CD14-positive monocyte (primary cell): ENCODE measurements around the gene TTC28. TPM values are rescaled to one million over a fixed set of nuclear protein-coding genes. Genes with fewer than 3 reads are reported as not detected.

ENCODE experiments used
- DNase-seq, 3 donors: peaks; one replicate each; pipeline ENCODE4 v3.0.0-alpha.2; 2011 to 2022
- H2AFZ ChIP-seq: 2 replicates; pipeline ENCODE4 v1.6.0; 2012; ENCODE audit warnings: mild to moderate bottlenecking, low read depth, low read length, inconsistent platforms; ENCODE audit not compliant: insufficient read depth, poor library complexity, severe bottlenecking
- H3K27ac ChIP-seq, 2 donors: 1 replicate in 1 of 2; 2 replicates in 1 of 2; pipeline ENCODE4 v1.5.1; 2012 to 2013; ENCODE audit warnings: low read length in 2 of 2, control low read depth in 1 of 2, inconsistent platforms in 1 of 2, low read depth in 1 of 2, mild to moderate bottlenecking in 1 of 2
- H3K27me3 ChIP-seq, 2 donors: one replicate each; pipeline versions ENCODE4 v1.6.0 to v1.6.1; 2011 to 2013; ENCODE audit warnings: low read length in 2 of 2; ENCODE audit not compliant: control insufficient read depth in 2 of 2, insufficient read depth in 2 of 2
- H3K36me3 ChIP-seq, 2 donors: replicated peaks in 1 of 2; 1 replicate in 1 of 2; 2 replicates in 1 of 2; pipeline versions ENCODE4 v1.5.1 to v1.6.1; 2012 to 2013; ENCODE audit warnings: low read length in 2 of 2, control low read depth in 1 of 2, inconsistent platforms in 1 of 2, mild to moderate bottlenecking in 1 of 2; ENCODE audit not compliant: insufficient read depth in 2 of 2, control insufficient read depth in 1 of 2
- H3K4me1 ChIP-seq, 2 donors: 1 replicate in 1 of 2; 2 replicates in 1 of 2; pipeline versions ENCODE4 v1.5.1 to v1.6.1; 2012 to 2013; ENCODE audit warnings: low read length in 2 of 2, control low read depth in 1 of 2, inconsistent platforms in 1 of 2, mild to moderate bottlenecking in 1 of 2, moderate library complexity in 1 of 2; ENCODE audit not compliant: insufficient read depth in 2 of 2, control insufficient read depth in 1 of 2
- H3K4me2 ChIP-seq: replicated peaks from 2 replicates; pipeline ENCODE3; 2012; ENCODE audit warnings: low read length, moderate library complexity, mild to moderate bottlenecking; ENCODE audit not compliant: poor library complexity, severe bottlenecking; ENCODE audit errors: extremely low read depth
- H3K4me3 ChIP-seq, 3 experiments: fragments of 200-600 bp in 1 of 3; sonication (generic) in 1 of 3; replicated peaks in 1 of 3; 1 replicate in 2 of 3; 2 replicates in 1 of 3; pipeline ENCODE4 v1.5.1; 2011 to 2013; ENCODE audit warnings: low read length in 3 of 3, mild to moderate bottlenecking in 3 of 3, control low read depth in 2 of 3, low read depth in 2 of 3, inconsistent platforms in 1 of 3, moderate library complexity in 1 of 3
- H3K79me2 ChIP-seq: 2 replicates; pipeline ENCODE4 v1.6.0; 2012; ENCODE audit warnings: mild to moderate bottlenecking, control low read depth, inconsistent platforms, low read length, moderate library complexity; ENCODE audit not compliant: insufficient read depth
- H3K9ac ChIP-seq: 2 replicates; pipeline ENCODE4 v1.6.0; 2017; ENCODE audit warnings: low read length, mild to moderate bottlenecking; ENCODE audit not compliant: insufficient read depth, poor library complexity, severe bottlenecking
- H3K9me3 ChIP-seq, 2 donors: replicated peaks in 1 of 2; 1 replicate in 1 of 2; 2 replicates in 1 of 2; pipeline versions ENCODE4 v1.5.1 to v1.6.1; 2012 to 2013; ENCODE audit warnings: low read length in 2 of 2, control low read depth in 1 of 2; ENCODE audit not compliant: control insufficient read depth in 1 of 2, insufficient read depth in 1 of 2
- H4K20me1 ChIP-seq: 2 replicates; pipeline ENCODE4 v1.6.0; 2012; ENCODE audit warnings: mild to moderate bottlenecking, low read length, control low read depth, moderate library complexity; ENCODE audit not compliant: insufficient read depth
- H3K27ac Mint-ChIP-seq, 7 donors: one replicate each; pipeline ENCODE4 v1.8.0; 2020; ENCODE audit warnings: mild to moderate bottlenecking in 7 of 7, mixed read lengths in 7 of 7, moderate library complexity in 6 of 7, inconsistent platforms in 2 of 7
- H3K27me3 Mint-ChIP-seq, 3 donors: one replicate each; pipeline ENCODE4 v1.8.0; 2021 to 2022; ENCODE audit warnings: low read depth in 3 of 3, mild to moderate bottlenecking in 3 of 3, mixed read lengths in 3 of 3, moderate library complexity in 3 of 3, inconsistent platforms in 1 of 3
- H3K36me3 Mint-ChIP-seq, 2 donors: one replicate each; pipeline ENCODE4 v1.8.0; 2020; ENCODE audit warnings: mixed read lengths in 2 of 2, inconsistent platforms in 1 of 2, mild to moderate bottlenecking in 1 of 2
- H3K4me1 Mint-ChIP-seq: one replicate; pipeline ENCODE4 v1.8.0; 2020; ENCODE audit warnings: mild to moderate bottlenecking, mixed read lengths
- H3K4me3 Mint-ChIP-seq, 2 donors: one replicate each; pipeline ENCODE4 v1.8.0; 2020; ENCODE audit warnings: mild to moderate bottlenecking in 2 of 2, mixed read lengths in 2 of 2, moderate library complexity in 1 of 2
- H3K9me3 Mint-ChIP-seq, 7 donors: one replicate each; pipeline ENCODE4 v1.8.0; 2020 to 2022; ENCODE audit warnings: mixed read lengths in 7 of 7, mild to moderate bottlenecking in 6 of 7, moderate library complexity in 6 of 7, inconsistent platforms in 2 of 7
- CTCF ChIP-seq: fragments of 200-600 bp; IDR thresholded peaks from one replicate; pipeline ENCODE4 v1.8.0; 2022; ENCODE audit warnings: antibody characterized with exemption, mild to moderate bottlenecking
- WGBS: methylation state at CpG from one replicate; pipeline ENCODE4 v1.1.5; 2013; ENCODE audit warnings: missing lambda C conversion rate; ENCODE audit not compliant: insufficient coverage; 5-methylcytosine and 5-hydroxymethylcytosine counted together
- intact Hi-C, 2 donors: fragments of 100-400 bp; cut with micrococcal nuclease; formaldehyde crosslinking; loops; one replicate each; pipeline versions ENCODE4 v1.15.0 to v1.15.1; 2023
- polyA plus RNA-seq, 3 donors: library from polyadenylated mRNA; depleted of rRNA in 1 of 3; unstranded in 2 of 3; stranded (reverse) in 1 of 3; fragments of 300-500 nt in 2 of 3; fragments of >200 nt in 1 of 3; fragmentation: Illumina TruSeq in 2 of 3; gene quantifications; 1 replicate in 2 of 3; 2 replicates in 1 of 3; pipeline ENCODE4 v1.2.3, GENCODE V29; 2012 to 2021

The TTC28 gene
- polyA plus RNA-seq, 3 donors: 0.24 to 0.61 TPM; not detected in 1

GRCh38 chr22:28068826-28069225, 610.8 kb downstream of the TTC28 start:
- H3K4me2 ChIP-seq: no peak overlapping the region
- Mint-ChIP-seq H3K27ac (no peak overlapping the region), H3K36me3 (no peaks in the 10 kb centered on the region), H3K27me3 (peaks cover 0 to 2% (median 0%) of the 10 kb centered on the region in 3 donors), H3K9me3 (peaks cover 0 to 1% (median 0%) of the 10 kb centered on the region in 7 donors), H3K4me1 (no peaks in the 10 kb centered on the region), H3K4me3 (no peak overlapping the region)
- WGBS: no CpG with 5 or more reads among the region's 2 CpGs
- no peaks in the 10 kb centered on the region for H3K79me2 ChIP-seq
- no peak for DNase-seq
- H3K4me1 ChIP-seq: no peaks in the 10 kb centered on the region
- intact Hi-C loops: no loop called here
- no peaks in the 10 kb centered on the region for H3K27me3 ChIP-seq
- H4K20me1 ChIP-seq: no peaks in the 10 kb centered on the region
- no peak overlapping the region for H3K27ac ChIP-seq
- H3K4me3 ChIP-seq: no peak overlapping the region
- no peak overlapping the region for H3K9ac ChIP-seq
- H3K9me3 ChIP-seq: no peaks in the 10 kb centered on the region
- H3K36me3 ChIP-seq: no peaks in the 10 kb centered on the region
- H2AFZ ChIP-seq: no peak overlapping the region
- no peak for TF ChIP-seq CTCF

- no peak overlapping the region for H3K27ac Mint-ChIP-seq
Observed at GRCh38 chr22:28064920-28065319, 614.7 kb downstream of the TTC28 start.

More at GRCh38 chr22:28064920-28065319, 614.7 kb downstream of the TTC28 start:
- TF ChIP-seq CTCF: no peak
- H3K4me1 ChIP-seq: no peaks in the 10 kb centered on the region
- no peak overlapping the region for H3K4me3 ChIP-seq
- intact Hi-C loops: no loop called here
- H4K20me1 ChIP-seq: no peaks in the 10 kb centered on the region
- no peak for DNase-seq
- H3K36me3 ChIP-seq: no peaks in the 10 kb centered on the region
- peaks cover 2 to 14% (median 11%) of the 10 kb centered on the region in 7 donors for H3K9me3 Mint-ChIP-seq
- H2AFZ ChIP-seq: no peak overlapping the region
- H3K79me2 ChIP-seq: no peaks in the 10 kb centered on the region
- WGBS: no CpG with 5 or more reads among the region's 2 CpGs
- no peaks in the 10 kb centered on the region for H3K4me1 Mint-ChIP-seq
- H3K27me3 Mint-ChIP-seq: peaks cover 0 to 5% (median 0%) of the 10 kb centered on the region in 3 donors
- H3K4me3 Mint-ChIP-seq: no peak overlapping the region
- H3K27ac ChIP-seq: no peak overlapping the region
- no peak overlapping the region for H3K4me2 ChIP-seq
- H3K27me3 ChIP-seq: no peaks in the 10 kb centered on the region
- no peaks in the 10 kb centered on the region for H3K36me3 Mint-ChIP-seq
- no peak overlapping the region for H3K9ac ChIP-seq
- H3K9me3 ChIP-seq: peaks cover 0 to 7% of the 10 kb centered on the region in 2 donors
